Lung (tissue), 12 donors: Measurements from ENCODE around the gene ANKRD60. TPM values are rescaled to one million over a fixed set of nuclear protein-coding genes. Genes with fewer than 3 reads are reported as not detected.

Experiments
- ATAC-seq: fragments of 200-7000 bp; cut with Tn5 transposase; one replicate; pipeline ENCODE4 v1.9.1; 2020; ENCODE audit warnings: moderate number of reproducible peaks; ENCODE audit not compliant: insufficient read depth, low FRiP score
- DNase-seq, 3 donors: peaks; one replicate each; pipeline ENCODE4 v3.0.0-alpha.2; 2013 to 2017
- H3K27ac ChIP-seq, 2 donors: one replicate each; pipeline ENCODE4 v1.5.1; 2013; ENCODE audit warnings: mild to moderate bottlenecking in 2 of 2, moderate library complexity in 2 of 2, control low read depth in 1 of 2, inconsistent platforms in 1 of 2, low read depth in 1 of 2, low read length in 1 of 2
- H3K27me3 ChIP-seq, 3 donors: one replicate each; pipeline ENCODE4 v1.5.1; 2013; ENCODE audit warnings: low read length in 2 of 3; ENCODE audit not compliant: control insufficient read depth in 3 of 3, insufficient read depth in 3 of 3
- H3K36me3 ChIP-seq, 4 donors: one replicate each; pipeline ENCODE4 v1.5.1; 2013; ENCODE audit warnings: low read length in 4 of 4, mild to moderate bottlenecking in 1 of 4, moderate library complexity in 1 of 4; ENCODE audit not compliant: control insufficient read depth in 4 of 4, insufficient read depth in 4 of 4
- H3K4me1 ChIP-seq, 5 donors: one replicate each; pipeline ENCODE4 v1.5.1; 2013; ENCODE audit warnings: low read length in 5 of 5, mild to moderate bottlenecking in 2 of 5, moderate library complexity in 1 of 5; ENCODE audit not compliant: control insufficient read depth in 5 of 5, insufficient read depth in 5 of 5
- H3K4me3 ChIP-seq: one replicate; pipeline ENCODE4 v1.5.1; 2013; ENCODE audit warnings: mild to moderate bottlenecking, control low read depth, moderate library complexity
- H3K9ac ChIP-seq, 2 donors: one replicate each; pipeline ENCODE4 v1.5.1; 2013; ENCODE audit warnings: low read length in 2 of 2, control low read depth in 1 of 2; ENCODE audit not compliant: insufficient read depth in 1 of 2
- H3K9me3 ChIP-seq, 4 donors: one replicate each; pipeline ENCODE4 v1.5.1; 2013; ENCODE audit warnings: low read length in 3 of 4, mild to moderate bottlenecking in 1 of 4, moderate library complexity in 1 of 4; ENCODE audit not compliant: control insufficient read depth in 4 of 4, insufficient read depth in 3 of 4
- WGBS, 2 donors: extraction: QIAGEN DNeasy Blood & Tissue Kit; methylation state at CpG; one replicate each; pipeline ENCODE4 v1.1.7; 2013; 5-methylcytosine and 5-hydroxymethylcytosine counted together
- polyA plus RNA-seq, 2 donors: library from polyadenylated mRNA; stranded (reverse); fragments of 200-250 nt; gene quantifications; one replicate each; pipeline ENCODE4 v1.2.1, GENCODE V29; 2013
- total RNA-seq, 2 donors: library from RNA; depleted of rRNA in 1 of 2; stranded (reverse); fragments of >200 nt in 1 of 2; gene quantifications; one replicate each; pipeline ENCODE4 v1.2.1, GENCODE V29; 2014 to 2021
- TF ChIP-seq, protein P1 (sequence below): IDR thresholded peaks from 2 replicates; pipeline ENCODE4 v1.5.1; 2012; ENCODE audit warnings: mild to moderate bottlenecking; ENCODE audit errors: control extremely low read depth, extremely low read depth
- donor health status: control.
- donor health status: control.
- donor health status: Bipolar disorder and iron deficiency.
- donor health status: healthy.
- donor health status: DM: yes; HTN: yes; CAD: no.

ANKRD60 gene
- total and polyA plus RNA-seq, 4 donors: not detected

DNA sequence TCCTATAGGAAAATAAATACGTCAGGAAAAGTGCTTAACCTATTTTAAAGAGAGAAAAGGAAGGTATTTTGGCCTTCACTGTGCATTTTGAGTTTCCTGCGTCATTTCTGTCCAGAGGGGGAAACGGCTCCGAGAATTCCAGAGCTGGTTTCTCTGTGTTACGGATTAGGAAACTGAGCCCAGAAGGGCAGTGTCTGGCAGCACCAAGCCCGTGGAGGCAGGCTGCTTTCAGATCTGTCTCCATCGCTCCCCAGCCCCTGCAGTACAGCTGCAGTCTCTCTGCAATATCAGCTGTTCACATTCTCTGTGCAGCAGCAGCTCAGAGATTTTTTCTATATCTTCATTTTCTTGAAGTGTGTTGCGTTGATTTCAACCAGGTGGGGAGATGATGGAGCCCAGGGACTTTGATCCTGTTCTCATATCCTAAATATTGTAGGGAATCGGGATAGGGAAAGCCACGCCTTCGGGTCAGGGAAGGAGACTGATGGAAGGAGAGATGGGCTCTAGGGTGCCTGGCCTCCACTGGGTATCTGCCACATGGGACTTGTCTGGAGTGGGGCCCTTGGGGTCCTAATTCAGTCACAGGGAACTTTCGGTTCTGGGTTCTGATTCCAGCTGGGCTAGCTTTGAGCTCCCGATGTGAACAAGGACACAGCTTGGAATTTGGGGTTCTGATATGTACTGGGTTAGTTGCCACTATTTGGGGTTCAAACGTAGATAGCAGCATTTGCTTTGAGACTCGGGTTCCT, 2.8 kb downstream of the ANKRD60 start:
- WGBS, 2 donors: 70 to 72% methylated on average over 15 of the region's 15 CpGs
- peaks cover 0 to 79% (median 63%) of the 10 kb centered on the region in 3 donors for H3K27me3 ChIP-seq
- ATAC-seq: no peak

DNA sequence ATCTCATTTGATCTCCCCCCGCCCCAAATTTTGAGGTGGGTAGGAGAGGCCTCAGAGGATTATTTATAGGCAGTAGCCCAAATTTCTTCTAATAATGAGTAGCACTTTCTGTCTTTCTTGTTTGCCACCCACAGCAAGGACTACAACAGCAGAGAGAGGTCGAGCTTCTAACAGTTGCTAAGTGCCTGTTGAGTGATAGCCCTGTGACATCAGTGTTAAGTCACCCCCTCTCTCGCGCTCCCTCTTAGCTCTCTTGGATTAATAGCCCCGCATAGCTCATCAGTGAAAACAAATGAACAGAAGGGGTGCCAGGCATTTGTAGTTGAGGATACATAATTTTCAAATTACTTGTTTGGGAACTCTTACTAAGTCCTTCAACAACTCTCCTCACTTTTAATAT, 3.5 kb downstream of the ANKRD60 start:
- no peak overlapping the region for H3K9ac ChIP-seq
- TF ChIP-seq, protein P1, sequence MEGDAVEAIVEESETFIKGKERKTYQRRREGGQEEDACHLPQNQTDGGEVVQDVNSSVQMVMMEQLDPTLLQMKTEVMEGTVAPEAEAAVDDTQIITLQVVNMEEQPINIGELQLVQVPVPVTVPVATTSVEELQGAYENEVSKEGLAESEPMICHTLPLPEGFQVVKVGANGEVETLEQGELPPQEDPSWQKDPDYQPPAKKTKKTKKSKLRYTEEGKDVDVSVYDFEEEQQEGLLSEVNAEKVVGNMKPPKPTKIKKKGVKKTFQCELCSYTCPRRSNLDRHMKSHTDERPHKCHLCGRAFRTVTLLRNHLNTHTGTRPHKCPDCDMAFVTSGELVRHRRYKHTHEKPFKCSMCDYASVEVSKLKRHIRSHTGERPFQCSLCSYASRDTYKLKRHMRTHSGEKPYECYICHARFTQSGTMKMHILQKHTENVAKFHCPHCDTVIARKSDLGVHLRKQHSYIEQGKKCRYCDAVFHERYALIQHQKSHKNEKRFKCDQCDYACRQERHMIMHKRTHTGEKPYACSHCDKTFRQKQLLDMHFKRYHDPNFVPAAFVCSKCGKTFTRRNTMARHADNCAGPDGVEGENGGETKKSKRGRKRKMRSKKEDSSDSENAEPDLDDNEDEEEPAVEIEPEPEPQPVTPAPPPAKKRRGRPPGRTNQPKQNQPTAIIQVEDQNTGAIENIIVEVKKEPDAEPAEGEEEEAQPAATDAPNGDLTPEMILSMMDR: no peak
- H3K27me3 ChIP-seq: peaks cover 0 to 76% (median 63%) of the 10 kb centered on the region in 3 donors
- DNase-seq: no peak
- H3K4me3 ChIP-seq: no peak overlapping the region
- H3K4me1 ChIP-seq: peaks cover 0 to 7% (median 3%) of the 10 kb centered on the region in 5 donors
- 43 to 57% methylated on average over 5 of the region's 5 CpGs for WGBS, 2 donors
- H3K27ac ChIP-seq: no peak overlapping the region
- ATAC-seq: no peak
- peaks cover 0 to 2% (median 0%) of the 10 kb centered on the region in 4 donors for H3K9me3 ChIP-seq
- no peaks in the 10 kb centered on the region for H3K36me3 ChIP-seq

More for the DNA sequence above, 2.8 kb downstream of the ANKRD60 start:
- Histone ChIP-seq H3K4me3 (no peak overlapping the region), H3K9me3 (peaks cover 0 to 2% (median 0%) of the 10 kb centered on the region in 4 donors), H3K36me3 (no peaks in the 10 kb centered on the region), H3K4me1 (peaks cover 0 to 7% (median 3%) of the 10 kb centered on the region in 5 donors), H3K9ac (no peak overlapping the region), H3K27ac (no peak overlapping the region)
- TF ChIP-seq, protein P1: no peak
- DNase-seq: no peak

DNA sequence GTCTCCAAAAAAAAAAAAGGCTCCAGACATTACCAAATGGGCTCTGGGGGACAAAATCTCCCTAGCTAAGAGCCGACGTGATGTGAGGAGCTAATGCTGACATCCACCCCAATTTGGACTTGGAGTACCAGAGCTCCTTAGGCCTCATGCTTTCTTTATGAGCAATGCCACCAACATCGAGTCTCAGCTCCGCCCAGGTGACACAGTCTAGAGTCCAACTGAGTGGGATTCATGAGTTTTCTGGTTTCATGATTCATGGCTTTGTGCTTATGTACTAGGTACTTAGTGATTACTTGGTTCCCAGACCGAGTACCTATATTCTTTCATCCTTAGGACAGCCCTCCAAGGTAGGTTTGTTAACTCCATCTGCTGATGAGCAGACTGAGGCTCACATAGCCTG, 4.4 kb downstream of the ANKRD60 start:
- TF ChIP-seq, protein P1: no peak
- H3K27me3 ChIP-seq: peaks cover 0 to 69% (median 55%) of the 10 kb centered on the region in 3 donors
- H3K36me3 ChIP-seq: no peaks in the 10 kb centered on the region
- no peak overlapping the region for H3K4me3 ChIP-seq
- WGBS, 2 donors: 83 to 89% methylated on average over 5 of the region's 5 CpGs
- no peak overlapping the region for H3K9ac ChIP-seq
- H3K4me1 ChIP-seq: peaks cover 0 to 4% (median 3%) of the 10 kb centered on the region in 5 donors
- DNase-seq (no peak), ATAC-seq (no peak)
- H3K9me3 ChIP-seq: peaks cover 0 to 4% (median 0%) of the 10 kb centered on the region in 4 donors
- H3K27ac ChIP-seq: no peak overlapping the region
